KOPT-K1 (cell line): ENCODE measurements around the gene PPP6R3.

ENCODE experiments used
- H3K27ac ChIP-seq: fragments of 200-600 bp; sonication (generic); 2 replicates; pipeline ENCODE4 v1.5.1; 2016; ENCODE audit warnings: antibody characterized with exemption, mild to moderate bottlenecking, low read depth, low read length; ENCODE audit not compliant: poor library complexity, severe bottlenecking
- H3K36me3 ChIP-seq: fragments of 200-600 bp; sonication (generic); 2 replicates; pipeline ENCODE4 v1.5.1; 2017; ENCODE audit warnings: antibody characterized with exemption, mild to moderate bottlenecking, low read length, moderate library complexity; ENCODE audit not compliant: insufficient read depth
- H3K9me3 ChIP-seq: fragments of 200-600 bp; sonication (generic); 2 replicates; pipeline ENCODE4 v1.5.1; 2017; ENCODE audit warnings: antibody characterized with exemption, low read length, mild to moderate bottlenecking; ENCODE audit not compliant: insufficient read depth, poor library complexity, severe bottlenecking

PPP6R3 gene

GRCh38 chr11:68550485-68550817 lies 89.9 kb downstream of the PPP6R3 start:
- Histone ChIP-seq H3K27ac (no peak overlapping the region), H3K9me3 (no peaks in the 10 kb centered on the region), H3K36me3 (peaks cover 100% of the 10 kb centered on the region)

GRCh38 chr11:68551223-68551622 lies 90.7 kb downstream of the PPP6R3 start:
- H3K27ac ChIP-seq, result no peak overlapping the region
- H3K36me3 ChIP-seq, result peaks cover 100% of the 10 kb centered on the region
- no peaks in the 10 kb centered on the region for H3K9me3 ChIP-seq

- peaks cover 100% of the 10 kb centered on the region for H3K36me3 ChIP-seq
- H3K27ac ChIP-seq, result no peak overlapping the region
- no peaks in the 10 kb centered on the region for H3K9me3 ChIP-seq
Measured at GRCh38 chr11:68551777-68552176, 91.2 kb downstream of the PPP6R3 start.

DNA sequence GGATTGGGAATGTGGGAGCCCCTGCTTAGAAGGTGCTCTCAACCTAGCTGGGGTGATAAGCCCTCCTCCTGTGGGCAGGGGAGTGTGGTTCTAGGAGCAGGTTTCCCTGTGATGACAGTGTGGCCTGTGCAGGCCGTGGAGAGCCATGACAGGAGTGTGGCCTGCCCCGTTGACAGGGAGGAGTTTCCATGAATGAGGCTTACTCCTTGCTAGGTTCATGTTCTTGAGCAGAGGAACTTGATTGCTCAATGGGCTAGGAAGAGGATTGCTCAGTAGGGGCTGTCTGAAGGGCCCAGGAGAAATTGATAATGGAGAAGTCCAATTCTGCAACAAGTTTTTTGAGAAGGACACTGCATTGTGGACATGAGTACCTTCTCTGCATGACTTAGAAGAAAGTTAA lies 92.0 kb downstream of the PPP6R3 start:
- Histone ChIP-seq H3K9me3 (no peaks in the 10 kb centered on the region), H3K36me3 (peaks cover 100% of the 10 kb centered on the region), H3K27ac (no peak overlapping the region)

DNA sequence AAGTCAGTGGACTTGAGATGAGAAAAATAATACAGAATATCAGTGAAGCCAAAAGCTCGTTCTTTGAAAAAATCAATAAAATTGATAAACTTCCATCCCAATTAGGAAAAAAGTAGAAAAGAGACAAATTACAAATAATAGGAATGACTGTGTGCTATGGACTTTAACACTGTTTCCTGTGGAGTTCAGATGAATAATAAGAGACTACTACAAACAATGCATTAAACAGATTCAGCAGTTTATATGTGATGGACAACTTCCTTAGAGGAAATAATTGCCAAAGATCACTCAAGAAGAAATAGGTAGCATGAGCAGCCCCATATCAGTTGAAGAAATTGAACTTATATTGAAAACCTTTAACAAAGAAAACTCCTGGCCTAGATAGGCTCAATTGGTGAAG lies 99.7 kb downstream of the PPP6R3 start:
- no peak overlapping the region for H3K27ac ChIP-seq
- no peaks in the 10 kb centered on the region for H3K9me3 ChIP-seq
- H3K36me3 ChIP-seq, result peaks cover 100% of the 10 kb centered on the region

GRCh38 chr11:68563454-68563853 lies 102.9 kb downstream of the PPP6R3 start:
- H3K36me3 ChIP-seq, result peaks cover 100% of the 10 kb centered on the region
- no peaks in the 10 kb centered on the region for H3K9me3 ChIP-seq
- no peak overlapping the region for H3K27ac ChIP-seq

GRCh38 chr11:68564261-68564660 lies 103.7 kb downstream of the PPP6R3 start:
- Histone ChIP-seq H3K9me3 (no peaks in the 10 kb centered on the region), H3K27ac (no peak overlapping the region), H3K36me3 (peaks cover 99% of the 10 kb centered on the region)

DNA sequence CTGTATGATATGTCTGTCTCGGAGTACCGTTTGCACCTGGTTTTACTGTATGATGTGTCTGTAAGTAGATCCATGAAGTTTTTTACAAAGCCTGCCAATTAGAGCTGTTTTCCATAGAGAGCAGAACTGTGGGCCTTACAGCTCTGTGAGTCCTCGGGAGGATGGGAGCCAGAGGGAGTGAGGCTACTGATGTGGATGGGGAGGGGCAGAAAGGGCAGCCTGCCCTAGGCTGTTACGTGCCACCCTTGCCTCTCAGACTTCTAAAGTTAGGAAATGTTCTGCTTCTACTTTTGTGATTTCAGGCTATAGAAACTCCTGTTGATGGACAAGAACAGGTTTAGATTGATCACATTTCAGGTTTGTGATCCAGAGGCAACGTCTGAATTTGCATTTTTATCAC lies 105.2 kb downstream of the PPP6R3 start:
- no peaks in the 10 kb centered on the region for H3K9me3 ChIP-seq
- H3K36me3 ChIP-seq, result peaks cover 99% of the 10 kb centered on the region
- no peak overlapping the region for H3K27ac ChIP-seq

DNA sequence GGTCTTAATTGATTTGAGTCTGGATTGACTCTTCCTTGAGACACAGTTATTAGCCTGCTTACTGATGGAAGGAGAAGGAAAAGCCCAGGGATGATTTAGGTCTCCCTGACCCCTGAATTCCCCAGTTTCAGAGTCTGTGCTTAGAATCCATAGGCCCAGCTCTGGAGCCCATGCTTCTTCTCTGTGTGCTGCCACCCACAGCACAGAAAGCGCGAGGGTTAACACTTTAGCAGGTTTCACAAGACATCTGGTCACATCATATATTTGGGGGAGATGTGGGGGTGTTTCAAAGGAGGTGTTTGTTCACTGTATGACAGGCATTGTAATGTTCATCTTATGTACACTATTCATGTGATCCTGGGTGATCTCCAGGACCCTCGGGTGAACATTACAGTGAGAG lies 107.0 kb downstream of the PPP6R3 start:
- Histone ChIP-seq H3K27ac (no peak overlapping the region), H3K9me3 (no peaks in the 10 kb centered on the region), H3K36me3 (peaks cover 99% of the 10 kb centered on the region)

GRCh38 chr11:68569357-68569756 lies 108.8 kb downstream of the PPP6R3 start:
- Histone ChIP-seq H3K27ac (no peak overlapping the region), H3K9me3 (no peaks in the 10 kb centered on the region), H3K36me3 (peaks cover 97% of the 10 kb centered on the region)

DNA sequence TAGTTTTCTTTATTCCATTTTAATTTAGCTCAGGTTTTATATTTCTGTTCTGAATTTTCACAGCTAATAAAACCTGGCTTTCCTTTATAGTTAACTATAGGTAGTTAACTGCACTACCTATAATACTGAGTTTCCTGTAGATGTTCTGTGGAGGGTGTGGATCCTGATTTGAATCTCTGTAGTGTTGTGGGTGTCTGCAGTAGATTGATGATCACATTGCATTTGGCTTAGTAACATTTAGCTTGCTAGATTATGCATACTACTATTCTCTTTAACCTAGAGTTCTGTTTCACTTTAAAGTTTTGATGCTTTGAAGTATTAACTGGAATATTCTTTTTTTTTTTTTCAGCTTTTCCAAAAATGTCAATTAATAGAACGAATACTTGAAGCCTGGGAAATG lies 110.1 kb downstream of the PPP6R3 start:
- H3K9me3 ChIP-seq, result no peaks in the 10 kb centered on the region
- peaks cover 97% of the 10 kb centered on the region for H3K36me3 ChIP-seq
- no peak overlapping the region for H3K27ac ChIP-seq

DNA sequence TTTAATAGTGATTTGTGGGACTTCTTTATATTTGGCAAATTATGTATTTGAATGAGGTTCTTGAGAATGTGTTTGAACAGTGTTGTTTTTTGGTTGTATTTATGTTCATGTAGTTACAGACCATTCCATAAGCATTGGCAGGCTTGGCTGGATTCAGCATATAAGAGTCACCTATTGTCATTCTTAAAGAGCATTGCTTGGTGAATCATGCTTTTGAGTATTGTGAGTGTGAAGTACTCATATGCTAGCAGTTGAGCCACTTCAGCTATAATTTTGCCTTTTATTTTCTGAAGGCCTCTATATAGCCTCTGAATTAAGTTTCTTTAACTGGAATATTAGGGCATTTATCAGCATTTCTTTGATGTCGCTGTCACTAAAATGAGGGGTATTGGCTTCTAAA lies 113.8 kb downstream of the PPP6R3 start:
- Histone ChIP-seq H3K27ac (no peak overlapping the region), H3K36me3 (peaks cover 98% of the 10 kb centered on the region), H3K9me3 (no peaks in the 10 kb centered on the region)

DNA sequence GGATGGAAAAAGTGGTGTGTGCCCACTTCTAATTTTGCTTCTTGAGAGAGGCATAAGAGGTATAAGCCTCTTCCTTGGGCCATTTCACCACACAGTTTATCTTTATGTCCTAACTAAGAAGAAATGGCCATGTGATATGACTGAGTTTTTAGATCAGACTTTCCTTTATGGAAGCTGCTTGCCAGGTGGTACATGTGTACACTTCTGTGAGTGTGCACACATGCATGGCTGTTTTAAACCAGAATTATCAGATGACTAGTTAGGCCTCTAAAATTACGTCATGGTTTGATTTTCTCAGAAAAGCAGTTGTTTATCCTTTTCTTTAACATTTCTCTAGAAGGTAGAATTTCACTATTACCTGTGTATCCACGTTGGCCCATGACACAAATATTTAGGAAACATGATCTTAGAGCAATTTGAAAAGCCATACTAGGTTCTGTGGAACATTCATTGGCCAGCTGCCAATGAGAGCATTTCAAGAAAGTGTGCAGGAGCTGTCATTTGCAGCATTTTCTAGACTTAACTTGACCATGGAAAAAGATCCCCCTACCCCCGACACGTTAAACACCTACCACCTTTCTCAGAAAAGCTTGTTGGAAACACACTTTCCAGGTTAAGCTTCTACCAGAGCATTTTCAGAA lies 114.6 kb downstream of the PPP6R3 start:
- Histone ChIP-seq H3K36me3 (peaks cover 98% of the 10 kb centered on the region), H3K9me3 (no peaks in the 10 kb centered on the region), H3K27ac (no peak overlapping the region)

- H3K27ac ChIP-seq, result no peak overlapping the region
- peaks cover 97% of the 10 kb centered on the region for H3K36me3 ChIP-seq
- H3K9me3 ChIP-seq, result no peaks in the 10 kb centered on the region
Measured at GRCh38 chr11:68579455-68579854, 118.9 kb downstream of the PPP6R3 start.

GRCh38 chr11:68581439-68581838 lies 120.9 kb downstream of the PPP6R3 start:
- no peak overlapping the region for H3K27ac ChIP-seq
- H3K36me3 ChIP-seq, result peaks cover 97% of the 10 kb centered on the region
- H3K9me3 ChIP-seq, result no peaks in the 10 kb centered on the region

- peaks cover 97% of the 10 kb centered on the region for H3K36me3 ChIP-seq
- no peak overlapping the region for H3K27ac ChIP-seq
- no peaks in the 10 kb centered on the region for H3K9me3 ChIP-seq
Measured at GRCh38 chr11:68581901-68582300, 121.3 kb downstream of the PPP6R3 start.
